HepG2 (cell line): ENCODE results near the gene RAB40C. TPM values are rescaled to one million over a fixed set of nuclear protein-coding genes. Genes with fewer than 3 reads are reported as not detected.

ENCODE experiments used
- BCL3 ChIP-seq: sonication (generic); formaldehyde crosslinking; IDR thresholded peaks from 2 replicates; pipeline ENCODE4 v1.5.1; 2020; ENCODE audit warnings: mild to moderate bottlenecking, missing genetic modification reagents, moderate library complexity
- DBP ChIP-seq: sonication (generic); formaldehyde crosslinking; IDR thresholded peaks from 2 replicates; pipeline ENCODE4 v1.4.0; 2020; ENCODE audit warnings: missing genetic modification reagents; ENCODE audit errors: not compliant biosample characterization
- DNMT1 ChIP-seq: sonication (generic); formaldehyde crosslinking; IDR thresholded peaks from 2 replicates; pipeline ENCODE4 v1.5.1; 2020; ENCODE audit warnings: mild to moderate bottlenecking, missing genetic modification reagents
- ELF1 ChIP-seq: sonication (generic); formaldehyde crosslinking; IDR thresholded peaks from 2 replicates; pipeline ENCODE4 v1.4.0; 2020; ENCODE audit warnings: missing genetic modification reagents
- ELF3 ChIP-seq: IDR thresholded peaks from 2 replicates; pipeline ENCODE4 v1.6.1; 2016; ENCODE audit warnings: missing genetic modification reagents, missing compliant biosample characterization
- FOXA3 ChIP-seq: IDR thresholded peaks from 2 replicates; pipeline ENCODE4 v1.6.1; 2016; ENCODE audit warnings: missing genetic modification reagents, missing compliant biosample characterization
- KDM5B ChIP-seq: sonication (generic); formaldehyde crosslinking; IDR thresholded peaks from 2 replicates; pipeline ENCODE4 v1.4.0; 2020; ENCODE audit warnings: missing genetic modification reagents, mild to moderate bottlenecking, borderline replicate concordance
- NONO ChIP-seq, 2 experiments: fragments of 450-650 bp in 1 of 2; sonication (generic) in 1 of 2; formaldehyde crosslinking in 1 of 2; IDR thresholded peaks in 1 of 2; conservative IDR thresholded peaks in 1 of 2; 2 replicates each; pipeline versions ENCODE4 v1.6.1 to v1.8.0; 2017 to 2022; ENCODE audit warnings: mild to moderate bottlenecking in 1 of 2, missing genetic modification reagents in 1 of 2, moderate library complexity in 1 of 2
- POLR2AphosphoS2 ChIP-seq: IDR thresholded peaks from 2 replicates; pipeline ENCODE4 v1.6.1; 2011; ENCODE audit warnings: low read depth, low read length, improper control_type of control experiment
- RFX1 ChIP-seq: fragments of 450-650 bp; IDR thresholded peaks from 2 replicates; pipeline ENCODE4 v1.6.1; 2017
- SOX13 ChIP-seq, 3 experiments: fragments of 450-650 bp in 1 of 3; sonication (generic) in 1 of 3; formaldehyde crosslinking in 1 of 3; IDR thresholded peaks in 2 of 3; conservative IDR thresholded peaks in 1 of 3; 2 replicates each; pipeline versions ENCODE4 v1.5.0 to v1.6.1; 2016 to 2020; ENCODE audit warnings: antibody characterized with exemption in 1 of 3, mild to moderate bottlenecking in 1 of 3, missing compliant biosample characterization in 1 of 3, missing genetic modification reagents in 1 of 3, moderate library complexity in 1 of 3
- SP2 ChIP-seq: sonication (generic); formaldehyde crosslinking; IDR thresholded peaks from 2 replicates; pipeline ENCODE4 v1.5.1; 2020; ENCODE audit warnings: mild to moderate bottlenecking, missing genetic modification reagents
- ZBTB2 ChIP-seq: sonication (generic); formaldehyde crosslinking; IDR thresholded peaks from 2 replicates; pipeline ENCODE4 v1.8.0; 2022; ENCODE audit warnings: low read depth, missing genetic modification reagents
- ZNF17 ChIP-seq: sonication (generic); formaldehyde crosslinking; IDR thresholded peaks from 2 replicates; pipeline ENCODE4 v1.5.0; 2020; ENCODE audit warnings: mild to moderate bottlenecking, missing genetic modification reagents
- ZNF18 ChIP-seq: sonication (generic); formaldehyde crosslinking; IDR thresholded peaks from 2 replicates; pipeline ENCODE4 v1.8.0; 2022; ENCODE audit warnings: mild to moderate bottlenecking, missing genetic modification reagents; ENCODE audit not compliant: insufficient replicate concordance
- ZNF501 ChIP-seq: sonication (generic); formaldehyde crosslinking; IDR thresholded peaks from 2 replicates; pipeline ENCODE4 v1.5.1; 2020; ENCODE audit warnings: mild to moderate bottlenecking, moderate library complexity, missing genetic modification reagents
- ZNF513 ChIP-seq: sonication (generic); formaldehyde crosslinking; conservative IDR thresholded peaks from 2 replicates; pipeline ENCODE4 v1.5.0; 2020; ENCODE audit warnings: missing genetic modification reagents
- ZNF562 ChIP-seq: sonication (generic); formaldehyde crosslinking; IDR thresholded peaks from 2 replicates; pipeline ENCODE4 v1.8.0; 2022; ENCODE audit warnings: missing genetic modification reagents, borderline replicate concordance
- ZNF589 ChIP-seq: sonication (generic); formaldehyde crosslinking; conservative IDR thresholded peaks from 2 replicates; pipeline ENCODE4 v1.8.0; 2022; ENCODE audit warnings: mild to moderate bottlenecking, moderate library complexity, missing genetic modification reagents
- ZNF629 ChIP-seq: sonication (generic); formaldehyde crosslinking; conservative IDR thresholded peaks from 2 replicates; pipeline ENCODE4 v1.5.0; 2020; ENCODE audit warnings: missing genetic modification reagents
- ZNF674 ChIP-seq: sonication (generic); formaldehyde crosslinking; IDR thresholded peaks from 2 replicates; pipeline ENCODE4 v1.5.0; 2020; ENCODE audit warnings: low read depth, mild to moderate bottlenecking, missing genetic modification reagents
- ZNF777 ChIP-seq: sonication (generic); formaldehyde crosslinking; IDR thresholded peaks from 2 replicates; pipeline ENCODE4 v1.4.0; 2020; ENCODE audit warnings: missing genetic modification reagents
- polyA plus RNA-seq, 8 experiments: library from polyadenylated mRNA; depleted of rRNA in 3 of 8; stranded (reverse) in 7 of 8; unstranded in 1 of 8; fragments of >200 nt; fragmentation: Illumina TruSeq in 4 of 8; extraction: Trizol in 4 of 8; gene quantifications; 2 replicates each; pipeline versions ENCODE4 v1.2.1 to v1.2.3, GENCODE V29; 2011 to 2016; ENCODE audit warnings: low read depth in 4 of 8, missing spikeins in 1 of 8, mixed read lengths in 1 of 8; ENCODE audit not compliant: insufficient read depth in 1 of 8
- total RNA-seq, 5 experiments: library from RNA; depleted of rRNA; stranded (reverse); fragments of >200 nt; fragmentation: Illumina TruSeq; extraction: Trizol; gene quantifications; 2 replicates each; pipeline ENCODE4 v1.2.3, GENCODE V29; 2016; ENCODE audit warnings: low read depth in 1 of 5

Gene RAB40C
- total and polyA plus RNA-seq, 2 of the 13 experiments (the other 11 are each of a cell fraction or from before 2014, with no cell fraction given) = 7.7 to 11.5 TPM

GRCh38 chr16:667780-668518, 78.1 kb downstream of the RAB40C start, which contains the start of gene RHOT2 (continued):
- peak; percentile 94 for TF ChIP-seq ZBTB2 (CRISPR knock-in tag)
- TF ChIP-seq ELF3 (CRISPR knock-in tag) = peak; percentile 79
- TF ChIP-seq FOXA3 (CRISPR knock-in tag) = peak; percentile 72
- TF ChIP-seq NONO (IDR thresholded peaks at IDR 0.05) = no peak
- TF ChIP-seq NONO (CRISPR knock-in tag; conservative IDR thresholded peaks at IDR 0.05) = peak; percentile 99
- peak; percentile 17; the same call in 1 of the 2 replicates for TF ChIP-seq ZNF501 (CRISPR knock-in tag)
- TF ChIP-seq ZNF18 (CRISPR knock-in tag) = peak; percentile 79
- no peak for TF ChIP-seq ZNF589 (CRISPR knock-in tag)
- no peak for TF ChIP-seq ZNF562 (CRISPR knock-in tag)
- TF ChIP-seq SP2 (CRISPR knock-in tag) = peak; percentile 78
- peak; percentile 57; the same call in 1 of the 2 replicates for TF ChIP-seq ZNF777 (CRISPR knock-in tag)
- TF ChIP-seq ZNF674 (CRISPR knock-in tag) = no peak
- TF ChIP-seq RFX1 = no peak
- no peak for TF ChIP-seq SOX13 (IDR thresholded peaks at IDR 0.05)
- TF ChIP-seq SOX13 (CRISPR knock-in tag; conservative IDR thresholded peaks at IDR 0.05 in 1 of 2, IDR thresholded peaks at IDR 0.05 in 1 of 2) = peak in 1 of 2 experiments; percentile 16; a peak in 1 of 4 replicates
- TF ChIP-seq DBP (CRISPR knock-in tag) = no peak
- TF ChIP-seq DNMT1 (CRISPR knock-in tag) = peak; percentile 94
- no peak; the same call in 1 of the 2 replicates for TF ChIP-seq ZNF629 (CRISPR knock-in tag)
- peak; percentile 73; the same call in 1 of the 2 replicates for TF ChIP-seq KDM5B
- TF ChIP-seq POLR2AphosphoS2 = no peak
- TF ChIP-seq ZNF17 (CRISPR knock-in tag) = no peak
- TF ChIP-seq ZNF513 (CRISPR knock-in tag) = no peak
- no peak; the same call in 1 of the 2 replicates for TF ChIP-seq BCL3 (CRISPR knock-in tag)
- TF ChIP-seq ELF1 = peak; percentile 75
